Ramos (cell line): Measurements from ENCODE around the gene SYCE3.
"Not testable (repeated sequence)": the region's sequence is repeated elsewhere in the genome, so short reads cannot be mapped to it uniquely, and the experiment has no call there.

ENCODE experiments used
- in situ Hi-C: fragments of 300-500 bp; cut with MboI; formaldehyde crosslinking; loops from one replicate; pipeline ENCODE4 v1.14.3; 2022; ENCODE audit warnings: low sequenced_read_pairs; ENCODE audit not compliant: unreplicated experiment

The SYCE3 gene

GRCh38 chr22:50553310-50553709 lies 9.4 kb downstream of the SYCE3 start:
- in situ Hi-C loops, result no loop called here

GRCh38 chr22:50551160-50551752 lies 11.5 kb downstream of the SYCE3 start:
- in situ Hi-C loops, result no loop called here

DNA sequence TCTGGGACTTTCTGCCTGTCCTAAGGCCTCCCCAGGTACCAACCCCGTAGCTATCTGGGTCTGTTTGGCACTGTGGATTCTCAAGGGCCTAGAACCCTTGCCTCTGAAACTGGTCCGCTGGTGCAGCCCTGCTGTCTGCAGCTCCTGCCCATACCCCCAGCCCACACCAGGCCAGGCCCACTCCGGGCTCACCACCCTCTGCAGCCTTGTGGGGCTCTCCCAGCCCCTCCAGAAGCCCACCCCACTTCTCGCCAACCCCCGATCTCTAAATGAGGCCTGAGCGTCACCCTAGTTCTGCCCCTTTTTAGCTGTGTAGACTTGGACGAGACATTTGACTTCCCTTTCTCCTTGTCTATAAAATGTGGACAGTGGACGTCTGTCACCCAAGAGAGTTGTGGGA lies 12.3 kb downstream of the SYCE3 start:
- in situ Hi-C loops, result no loop called here

DNA sequence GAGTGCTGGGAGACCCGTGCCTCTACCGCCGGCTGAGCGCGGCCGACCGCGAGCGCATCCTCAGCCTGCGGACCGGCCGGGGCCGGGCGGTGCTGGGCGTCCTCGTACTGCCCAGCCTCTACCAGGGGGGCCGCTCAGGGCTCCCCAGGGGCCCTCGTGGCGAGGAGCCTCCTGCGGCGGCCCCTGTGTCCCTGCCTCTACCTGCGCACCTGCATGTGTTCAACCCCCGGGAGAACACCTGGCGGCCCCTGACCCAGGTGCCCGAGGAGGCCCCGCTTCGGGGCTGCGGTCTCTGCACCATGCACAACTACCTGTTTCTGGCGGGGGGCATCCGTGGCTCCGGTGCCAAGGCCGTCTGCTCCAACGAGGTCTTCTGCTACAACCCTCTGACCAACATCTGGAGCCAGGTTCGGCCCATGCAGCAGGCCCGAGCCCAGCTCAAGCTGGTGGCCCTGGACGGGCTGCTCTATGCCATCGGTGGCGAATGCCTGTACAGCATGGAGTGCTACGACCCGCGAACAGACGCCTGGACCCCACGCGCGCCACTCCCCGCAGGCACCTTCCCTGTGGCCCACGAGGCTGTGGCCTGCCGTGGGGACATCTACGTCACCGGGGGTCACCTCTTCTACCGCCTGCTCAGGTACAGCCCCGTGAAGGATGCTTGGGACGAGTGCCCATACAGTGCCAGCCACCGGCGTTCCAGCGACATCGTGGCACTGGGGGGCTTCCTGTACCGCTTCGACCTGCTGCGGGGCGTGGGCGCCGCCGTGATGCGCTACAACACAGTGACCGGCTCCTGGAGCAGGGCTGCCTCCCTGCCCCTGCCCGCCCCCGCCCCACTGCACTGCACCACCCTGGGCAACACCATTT lies 13.6 kb downstream of the SYCE3 start:
- in situ Hi-C loops, result no loop called here

- in situ Hi-C loops, result no loop called here
Observed at GRCh38 chr22:50548040-50548920, 14.4 kb downstream of the SYCE3 start.

DNA sequence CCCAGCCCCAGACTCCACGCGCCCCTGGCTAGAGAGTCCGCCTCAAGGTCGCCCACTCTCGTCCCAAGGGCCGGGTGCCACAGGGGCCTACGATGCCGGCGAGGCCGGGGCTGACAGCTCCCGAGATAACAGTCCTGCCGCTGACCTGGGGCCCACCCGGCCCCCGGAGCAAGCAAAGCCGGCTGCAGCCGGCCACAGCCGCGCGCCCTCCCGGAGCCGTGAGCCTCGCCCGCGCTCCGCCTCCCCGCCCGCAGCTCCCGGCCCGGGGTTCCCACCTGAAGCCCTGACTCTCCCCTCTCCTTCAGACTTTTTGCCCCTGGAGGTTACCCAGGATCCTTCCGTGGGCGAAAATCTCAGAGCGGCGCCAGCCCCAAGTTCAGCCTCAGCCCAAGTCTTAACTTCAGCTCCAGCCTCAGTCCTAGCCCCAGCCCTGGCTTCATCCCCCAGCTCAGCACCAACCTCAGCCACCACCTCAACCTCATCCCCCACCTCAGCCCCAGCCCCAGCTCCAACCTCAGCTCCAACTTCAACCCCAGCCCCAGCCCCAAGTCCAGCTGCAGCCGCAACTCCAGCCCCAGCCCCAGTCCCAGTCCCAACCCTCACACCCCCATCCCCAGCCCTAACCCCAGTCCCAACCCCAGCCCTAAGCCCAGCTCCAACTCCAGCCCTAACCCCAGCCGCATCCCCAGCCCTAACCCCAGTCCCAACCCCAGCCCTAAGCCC lies 15.3 kb downstream of the SYCE3 start:
- in situ Hi-C loops, result no loop called here

DNA sequence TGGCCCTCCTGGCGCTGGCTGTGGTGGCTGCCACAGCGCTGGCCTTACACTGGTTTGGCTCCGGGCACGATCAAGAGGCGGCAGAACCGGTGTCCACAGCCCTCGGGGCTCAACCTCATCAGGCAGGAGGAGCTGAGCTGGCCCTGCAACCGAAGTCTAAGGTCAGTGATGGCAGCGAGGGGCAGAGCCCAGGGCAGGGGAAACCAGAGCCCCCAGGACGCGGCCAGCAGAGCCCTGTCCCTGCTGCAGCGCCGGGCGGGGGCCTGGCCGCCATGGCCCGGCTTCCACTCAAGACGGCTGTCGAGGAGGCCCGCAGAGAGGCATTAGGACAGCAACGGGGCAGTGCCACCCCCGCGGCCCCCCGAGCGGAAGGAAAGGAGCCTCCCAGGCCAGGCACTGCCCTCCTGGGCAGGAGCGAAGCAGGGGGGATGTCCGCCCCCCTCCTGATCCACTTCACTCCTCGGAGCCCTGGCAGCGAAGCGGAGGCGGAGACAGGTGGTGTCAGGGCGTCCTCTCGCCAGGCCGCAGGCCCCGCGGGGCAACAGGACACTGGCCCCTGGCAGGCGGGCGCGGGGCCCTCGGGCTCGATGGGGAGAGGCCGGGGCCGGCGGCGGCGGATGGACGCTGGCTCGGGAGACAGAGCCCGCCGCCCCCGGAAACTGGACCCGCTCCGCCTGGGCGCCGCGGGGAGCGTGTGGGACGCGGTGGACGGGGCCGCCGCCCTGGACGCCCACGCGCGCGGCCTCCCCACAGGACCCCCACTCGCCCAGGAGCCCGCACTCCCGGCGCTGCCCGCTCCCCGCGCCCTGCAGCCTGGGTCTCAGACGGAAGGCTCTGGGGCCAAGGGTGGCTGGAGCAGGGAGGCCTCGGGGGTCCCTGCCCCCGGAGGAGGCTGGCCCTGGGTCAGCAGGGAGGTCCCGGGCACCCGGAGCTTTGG lies 16.1 kb downstream of the SYCE3 start:
- in situ Hi-C loops, result no loop called here

DNA sequence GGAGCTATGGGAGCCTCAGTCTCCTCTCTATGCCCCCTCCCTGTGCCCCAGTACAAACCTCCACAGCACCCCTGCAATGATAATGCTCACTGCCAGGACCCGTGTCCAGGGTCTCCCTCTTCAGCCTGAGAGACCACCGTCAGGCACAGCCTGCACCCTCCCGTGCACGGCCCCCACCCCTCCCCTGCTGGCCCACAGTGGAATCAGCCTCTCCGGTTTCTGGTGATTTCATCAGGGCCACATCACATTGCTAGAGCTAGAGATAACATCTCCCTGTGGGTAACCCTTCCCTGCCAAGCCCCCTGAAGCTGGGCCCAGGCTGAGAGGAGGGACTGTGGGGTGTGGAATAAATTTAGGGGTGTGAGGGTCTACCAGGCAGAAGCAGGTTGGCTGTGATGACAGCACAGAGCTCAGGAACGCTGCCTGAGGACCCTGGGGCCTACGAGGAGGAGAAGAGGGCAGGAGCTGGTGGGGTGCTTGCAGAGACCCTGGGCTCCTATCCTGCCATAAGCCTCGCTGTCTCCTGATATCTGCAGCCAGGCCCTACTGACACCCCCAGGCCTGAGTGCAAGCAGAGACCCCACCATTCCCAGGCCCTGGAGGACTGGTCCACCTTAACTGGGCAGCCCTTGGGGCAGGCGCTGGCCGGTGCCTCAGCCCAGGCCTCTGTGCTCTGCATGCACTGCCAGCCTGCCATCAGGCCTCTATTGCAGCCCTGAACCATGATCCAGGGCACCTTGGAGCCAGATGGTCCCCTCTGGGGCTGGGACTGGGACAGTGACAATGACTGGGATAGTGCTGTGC lies 17.0 kb downstream of the SYCE3 start, which contains the start of gene KLHDC7B:
KLHDC7B (plus strand) TSS at position 378 of the 804 bp plus-strand sequence; CDS start at position 723, 345 bp downstream.
- in situ Hi-C loops, result no loop called here

GRCh38 chr22:50544746-50545253 lies 17.9 kb downstream of the SYCE3 start:
- in situ Hi-C loops, result no loop called here

GRCh38 chr22:50544078-50544745 lies 18.5 kb downstream of the SYCE3 start:
- in situ Hi-C loops, result no loop called here

DNA sequence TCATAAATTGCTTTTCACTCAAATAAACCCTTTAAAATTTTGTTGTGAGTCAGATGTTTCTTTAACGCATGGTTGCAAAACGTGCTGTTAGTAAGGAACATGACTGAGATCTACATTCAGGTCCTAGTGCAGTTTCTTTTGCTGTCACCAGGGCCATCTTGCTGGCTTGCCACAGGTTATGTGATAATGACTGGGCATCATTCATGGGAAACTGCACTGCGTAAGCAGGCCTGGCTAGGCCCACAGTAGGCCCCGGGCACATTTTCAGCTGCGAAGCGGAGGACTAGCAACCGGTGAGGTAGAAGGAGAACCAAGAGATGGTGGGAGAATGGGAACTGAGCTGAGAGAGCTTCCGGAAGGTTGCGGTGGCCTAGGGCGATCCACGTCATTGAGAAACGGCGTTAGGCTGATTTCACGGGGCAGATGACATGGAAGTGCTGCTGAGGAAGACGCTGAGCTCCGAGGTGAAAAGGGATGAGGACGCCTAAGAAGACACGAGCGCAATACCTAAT lies 20.2 kb downstream of the SYCE3 start:
- in situ Hi-C loops, result no loop called here

DNA sequence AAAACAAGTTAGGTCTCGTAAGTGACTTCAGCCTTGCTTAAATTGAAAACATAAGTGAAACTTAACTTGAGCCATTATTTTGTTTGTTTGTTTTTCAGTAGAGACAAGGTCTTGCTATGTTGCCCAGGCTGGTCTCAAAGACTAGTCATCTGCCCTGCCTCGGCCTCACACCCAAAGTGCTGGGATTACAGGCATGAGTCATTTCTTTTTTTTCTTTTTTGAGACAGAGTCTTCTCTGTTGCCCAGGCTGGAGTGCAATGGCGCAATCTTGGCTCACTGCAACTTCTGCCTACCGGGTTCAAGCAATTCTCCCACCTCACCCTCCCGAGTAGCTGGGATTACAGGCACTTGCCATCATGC lies 21.1 kb downstream of the SYCE3 start:
- in situ Hi-C loops, result not testable (repeated sequence)

DNA sequence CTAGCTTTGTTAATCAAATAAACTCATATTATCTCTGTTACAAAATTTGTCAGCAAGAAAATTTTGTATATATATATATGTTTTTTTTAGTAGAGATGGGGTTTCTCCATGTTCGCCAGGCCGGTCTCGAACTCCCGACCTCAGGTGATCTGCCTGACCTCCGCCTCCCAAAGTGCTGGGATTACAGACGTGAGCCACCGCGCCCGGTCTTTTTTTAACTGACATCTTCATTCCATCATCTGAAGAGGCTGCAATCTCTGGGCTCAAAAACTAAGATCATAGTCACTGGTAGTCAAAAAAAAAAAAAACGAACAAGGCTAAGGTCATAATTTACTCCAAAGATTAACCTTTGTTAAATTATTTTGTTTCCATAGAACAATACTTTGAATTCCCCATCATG lies 22.3 kb downstream of the SYCE3 start:
- in situ Hi-C loops, result no loop called here

GRCh38 chr22:50537765-50538164 lies 25.0 kb downstream of the SYCE3 start:
- in situ Hi-C loops, result no loop called here

- in situ Hi-C loops, result no loop called here
Observed at GRCh38 chr22:50536226-50536625, 26.5 kb downstream of the SYCE3 start.

GRCh38 chr22:50535113-50535512 lies 27.6 kb downstream of the SYCE3 start:
- in situ Hi-C loops, result no loop called here
